Calu3 (cell line): ENCODE data around the gene BECN2. TPM values are rescaled to one million over a fixed set of nuclear protein-coding genes. Genes with fewer than 3 reads are reported as not detected.

Source experiments
- BruUV-seq: library from RNA; stranded (reverse); fragments of 400-500 nt; replicated peaks from 2 replicates; lab custom pipeline; 2021; lab: Mats Ljungman, UMichigan
- CTCF ChIA-PET: fragments of 300-600 bp; sonication (Branson Sonifier 250); formaldehyde crosslinking; loops from one replicate; lab custom pipeline; 2022; ENCODE audit warnings: antibody characterized with exemption; lab: Charles Lee
- DNase-seq: peaks from one replicate; pipeline ENCODE4 v3.0.0; 2022
- H3K27ac Mint-ChIP-seq: one replicate; pipeline ENCODE4 v1.8.0; 2022; ENCODE audit warnings: mixed read lengths; ENCODE audit not compliant: unreplicated experiment
- H3K27me3 Mint-ChIP-seq: one replicate; pipeline ENCODE4 v1.8.0; 2022; ENCODE audit warnings: mixed read lengths; ENCODE audit not compliant: unreplicated experiment
- H3K36me3 Mint-ChIP-seq: one replicate; pipeline ENCODE4 v1.8.0; 2022; ENCODE audit warnings: mild to moderate bottlenecking, moderate library complexity, mixed read lengths; ENCODE audit not compliant: insufficient read depth, unreplicated experiment
- H3K4me1 Mint-ChIP-seq: one replicate; pipeline ENCODE4 v1.8.0; 2022; ENCODE audit warnings: mild to moderate bottlenecking, low read depth, mixed read lengths; ENCODE audit not compliant: unreplicated experiment
- H3K4me3 Mint-ChIP-seq: one replicate; pipeline ENCODE4 v1.8.0; 2022; ENCODE audit warnings: mild to moderate bottlenecking, low read depth, moderate library complexity, mixed read lengths; ENCODE audit not compliant: unreplicated experiment
- H3K9me3 Mint-ChIP-seq: one replicate; pipeline ENCODE4 v1.8.0; 2022; ENCODE audit warnings: low read depth, mixed read lengths; ENCODE audit not compliant: unreplicated experiment
- CTCF ChIP-seq: fragments of 200-600 bp; IDR thresholded peaks from one replicate; pipeline ENCODE4 v1.8.0; 2022; ENCODE audit warnings: antibody characterized with exemption; ENCODE audit not compliant: unreplicated experiment
- intact Hi-C: fragments of 100-400 bp; cut with micrococcal nuclease; formaldehyde crosslinking; loops from one replicate; pipeline ENCODE4 v1.10.0; 2022; ENCODE audit not compliant: unreplicated experiment
- total RNA-seq: library from RNA; stranded (reverse); gene quantifications from 2 replicates; pipeline ENCODE4 v1.2.3, GENCODE V29; 2022

Gene BECN2
- total RNA-seq, 1 experiment from 2014 or later: not detected

- Mint-ChIP-seq H3K27ac (no peak overlapping the region), H3K4me3 (no peak overlapping the region), H3K27me3 (no peaks in the 10 kb centered on the region), H3K9me3 (no peaks in the 10 kb centered on the region), H3K4me1 (no peaks in the 10 kb centered on the region), H3K36me3 (no peaks in the 10 kb centered on the region)
- DNase-seq: no peak
- intact Hi-C loops: no loop called here
- no TSS peak for BruUV-seq
- no peak for TF ChIP-seq CTCF
- CTCF ChIA-PET: no interaction called here
These were observed 33.3 kb upstream of the BECN2 start for GRCh38 chr1:241924080-241924808.

GRCh38 chr1:241926141-241926540, 31.4 kb upstream of the BECN2 start:
- Mint-ChIP-seq H3K27me3 (no peaks in the 10 kb centered on the region), H3K4me3 (no peak overlapping the region), H3K4me1 (no peaks in the 10 kb centered on the region), H3K9me3 (no peaks in the 10 kb centered on the region), H3K36me3 (no peaks in the 10 kb centered on the region), H3K27ac (no peak overlapping the region)
- CTCF ChIA-PET: no interaction called here
- no peak for DNase-seq
- BruUV-seq: no TSS peak
- intact Hi-C loops: no loop called here
- no peak for TF ChIP-seq CTCF

GRCh38 chr1:241927321-241927720, 30.2 kb upstream of the BECN2 start:
- no peak for TF ChIP-seq CTCF
- CTCF ChIA-PET: no interaction called here
- DNase-seq: no peak
- no peak overlapping the region for H3K4me3 Mint-ChIP-seq
- H3K9me3 Mint-ChIP-seq: no peaks in the 10 kb centered on the region
- no peak overlapping the region for H3K27ac Mint-ChIP-seq
- H3K36me3 Mint-ChIP-seq: no peaks in the 10 kb centered on the region
- no peaks in the 10 kb centered on the region for H3K27me3 Mint-ChIP-seq
- H3K4me1 Mint-ChIP-seq: no peaks in the 10 kb centered on the region
- BruUV-seq: no TSS peak
- intact Hi-C loops: no loop called here

- no peak for TF ChIP-seq CTCF
- no peak for DNase-seq
- H3K4me3 Mint-ChIP-seq: no peak overlapping the region
- no peaks in the 10 kb centered on the region for H3K36me3 Mint-ChIP-seq
- H3K27ac Mint-ChIP-seq: no peak overlapping the region
- no TSS peak for BruUV-seq
- peaks cover 11% of the 10 kb centered on the region for H3K27me3 Mint-ChIP-seq
- intact Hi-C loops: no loop called here
- CTCF ChIA-PET: interaction anchor here (0.5 kb wide), 1 partner anchor 28 kb away, joined by 4 read pairs; no protein-coding TSS in a partner anchor
- no peaks in the 10 kb centered on the region for H3K9me3 Mint-ChIP-seq
- peaks cover 8% of the 10 kb centered on the region for H3K4me1 Mint-ChIP-seq
These were observed 24.7 kb upstream of the BECN2 start for GRCh38 chr1:241932845-241933244.
